PFSK-1 (cell line): Measurements from ENCODE around the gene ASIC1. TPM values are rescaled to one million over a fixed set of nuclear protein-coding genes. Genes with fewer than 3 reads are reported as not detected.

Experiments used
- FOXP2 ChIP-seq: optimal IDR thresholded peaks from 2 replicates; pipeline ENCODE3; 2011; ENCODE audit warnings: borderline replicate concordance, control low read depth, inconsistent platforms; ENCODE audit not compliant: insufficient read depth; ENCODE audit errors: extremely low read length, extremely low read depth
- POLR2AphosphoS5 ChIP-seq: IDR thresholded peaks from 2 replicates; pipeline ENCODE4 v1.6.1; 2012; ENCODE audit warnings: low read depth, mild to moderate bottlenecking, control low read depth, low read length, moderate library complexity
- REST ChIP-seq, 2 experiments: IDR thresholded peaks; 2 replicates each; pipeline versions ENCODE4 v1.6.1 to v1.8.0; 2011 to 2012; ENCODE audit warnings: low read depth in 2 of 2, low read length in 2 of 2, control low read depth in 1 of 2, inconsistent platforms in 1 of 2, mild to moderate bottlenecking in 1 of 2, moderate library complexity in 1 of 2; ENCODE audit not compliant: insufficient read depth in 1 of 2
- SIN3A ChIP-seq: IDR thresholded peaks from 2 replicates; pipeline ENCODE4 v1.6.1; 2012; ENCODE audit warnings: mild to moderate bottlenecking, low read length, moderate library complexity, borderline replicate concordance; ENCODE audit not compliant: insufficient read depth
- TAF1 ChIP-seq: IDR thresholded peaks from 2 replicates; pipeline ENCODE4 v1.6.1; 2012; ENCODE audit warnings: low read length, control low read depth, borderline replicate concordance; ENCODE audit not compliant: insufficient read depth
- polyA plus RNA-seq: library from polyadenylated mRNA; unstranded; fragments of >200 nt; gene quantifications from one replicate; pipeline ENCODE4 v1.2.1, GENCODE V29; 2012; ENCODE audit warnings: low read depth, missing spikeins; ENCODE audit not compliant: insufficient read length

Gene ASIC1
- polyA plus RNA-seq = 14.0 TPM

GRCh38 chr12:50057000-50057841, at the start of gene ASIC1:
TSS of gene ASIC1 (plus strand) at chr12:50057596. CDS start at chr12:50058767, 1,171 bp downstream.
- no peak for TF ChIP-seq REST (IDR thresholded peaks at IDR 0.05; ENCODE audit: insufficient read depth in 1 of 2, low read depth in 2 of 2, low read length in 2 of 2)
- TF ChIP-seq POLR2AphosphoS5 = peak; percentile 37; the same call in 1 of the 2 replicates
- peak; percentile 29 for TF ChIP-seq FOXP2

GRCh38 chr12:50013361-50014147, 43.8 kb upstream of the ASIC1 start:
- TF ChIP-seq FOXP2 = no peak
- no peak for TF ChIP-seq SIN3A
- no peak for TF ChIP-seq POLR2AphosphoS5
- TF ChIP-seq REST (IDR thresholded peaks at IDR 0.05; ENCODE audit: insufficient read depth in 1 of 2, low read depth in 2 of 2, low read length in 2 of 2) = no peak
- no peak for TF ChIP-seq TAF1

GRCh38 chr12:50014342-50014741, 43.1 kb upstream of the ASIC1 start:
- TF ChIP-seq POLR2AphosphoS5 (no peak), TAF1 (no peak), REST (IDR thresholded peaks at IDR 0.05; ENCODE audit: insufficient read depth in 1 of 2, low read depth in 2 of 2, low read length in 2 of 2) (no peak), FOXP2 (no peak), SIN3A (no peak)

- TF ChIP-seq REST (IDR thresholded peaks at IDR 0.05; ENCODE audit: insufficient read depth in 1 of 2, low read depth in 2 of 2, low read length in 2 of 2) (no peak), POLR2AphosphoS5 (no peak), SIN3A (no peak), FOXP2 (no peak), TAF1 (no peak)
Observed at GRCh38 chr12:50016501-50017475, 40.6 kb upstream of the ASIC1 start.
